ENCODE data around the gene GPR37L1.

The GPR37L1 gene

DNA sequence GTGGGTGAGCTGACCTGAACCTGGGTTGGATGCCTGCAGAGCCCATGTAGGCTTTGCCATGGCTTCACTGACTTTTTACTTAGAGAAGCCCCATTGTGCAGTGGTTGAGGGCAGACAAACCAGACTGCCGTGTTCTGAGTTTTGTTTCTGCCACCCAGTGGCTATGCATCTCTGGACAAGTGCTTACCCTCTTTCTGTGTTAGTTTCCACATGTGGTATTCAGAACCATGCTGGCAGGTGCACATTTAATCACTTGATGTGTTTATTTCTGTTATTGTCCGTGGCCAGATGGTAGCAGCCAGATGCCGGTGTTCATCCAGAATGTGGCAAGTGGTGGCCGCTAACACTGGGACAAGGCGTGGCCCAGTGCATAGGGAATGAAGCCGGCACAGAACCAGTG, 48.0 kb downstream of the GPR37L1 start:
- DNase-seq (ENCODE audit: low spot score): no peak

GRCh38 chr1:202171292-202172014, 48.7 kb downstream of the GPR37L1 start:
- Histone ChIP-seq H3K27me3 (ENCODE audit: control insufficient read depth in 3 of 3, insufficient read depth in 3 of 3, low read depth in 1 of 3, low read length in 3 of 3) (peaks cover 0 to 21% (median 0%) of the 10 kb centered on the region in 3 experiments), H3K9ac (ENCODE audit: low read depth, low read length, poor library complexity) (no peak overlapping the region), H3K4ac (ENCODE audit: low read length) (no peak overlapping the region), H3K4me1 (ENCODE audit: control insufficient read depth in 2 of 2, insufficient read depth in 1 of 2, low read depth in 1 of 2, low read length in 2 of 2) (peaks cover 0 to 6% of the 10 kb centered on the region in 2 donors), H3K4me3 (ENCODE audit: low read length in 2 of 2) (peak overlapping the region in 1 of 2 donors; percentile 63), H2BK5ac (ENCODE audit: low read length) (no peak overlapping the region), H3K18ac (ENCODE audit: low read length) (peak overlapping the region; percentile 48), H4K8ac (ENCODE audit: low read depth, low read length) (no peak overlapping the region), H4K91ac (ENCODE audit: low read depth, low read length, poor library complexity) (no peak overlapping the region), H3K27ac (replicated peaks; ENCODE audit: low read length) (no peak overlapping the region), H3K79me1 (ENCODE audit: low read depth, low read length) (no peaks in the 10 kb centered on the region), H3K9me3 (replicated peaks in 1 of 2; ENCODE audit: control insufficient read depth in 2 of 2, insufficient read depth in 1 of 2, low read depth in 1 of 2, low read length in 2 of 2) (no peaks in the 10 kb centered on the region), H2AK5ac (ENCODE audit: low read depth, low read length) (peak overlapping the region; percentile 81), H2BK15ac (ENCODE audit: low read length) (no peak overlapping the region), H3K23ac (ENCODE audit: low read depth, low read length, poor library complexity) (no peak overlapping the region), H2BK12ac (ENCODE audit: low read length) (no peak overlapping the region), H3K4me2 (ENCODE audit: insufficient read depth, low read length, poor library complexity, severe bottlenecking) (no peak overlapping the region), H2AFZ (ENCODE audit: low read length) (no peak overlapping the region), H3K36me3 (replicated peaks in 1 of 2; ENCODE audit: control insufficient read depth in 2 of 2, insufficient read depth in 2 of 2, low read length in 2 of 2) (no peaks in the 10 kb centered on the region), H3K14ac (ENCODE audit: low read length) (peak overlapping the region; percentile 21), H2BK120ac (ENCODE audit: low read depth, low read length) (no peak overlapping the region)
- no peak for DNase-seq (ENCODE audit: low spot score)
- no CpG with 5 or more reads among the region's 11 CpGs for WGBS, 2 donors (ENCODE audit: extremely low coverage in 2 of 2, insufficient read length in 2 of 2, insufficient replicate concordance in 1 of 2)

More for the DNA sequence above, 48.0 kb downstream of the GPR37L1 start:
- Histone ChIP-seq H2BK12ac (ENCODE audit: low read length) (no peak overlapping the region), H2BK15ac (ENCODE audit: low read length) (no peak overlapping the region), H4K8ac (ENCODE audit: low read depth, low read length) (no peak overlapping the region), H3K4ac (ENCODE audit: low read length) (no peak overlapping the region), H3K23ac (ENCODE audit: low read depth, low read length, poor library complexity) (no peak overlapping the region), H2BK5ac (ENCODE audit: low read length) (no peak overlapping the region), H3K9me3 (replicated peaks in 1 of 2; ENCODE audit: control insufficient read depth in 2 of 2, insufficient read depth in 1 of 2, low read depth in 1 of 2, low read length in 2 of 2) (no peaks in the 10 kb centered on the region), H3K27ac (replicated peaks; ENCODE audit: low read length) (no peak overlapping the region), H3K27me3 (ENCODE audit: control insufficient read depth in 3 of 3, insufficient read depth in 3 of 3, low read depth in 1 of 3, low read length in 3 of 3) (peaks cover 0 to 28% (median 0%) of the 10 kb centered on the region in 3 experiments), H3K4me3 (ENCODE audit: low read length in 2 of 2) (no peak overlapping the region), H2BK120ac (ENCODE audit: low read depth, low read length) (no peak overlapping the region), H3K4me2 (ENCODE audit: insufficient read depth, low read length, poor library complexity, severe bottlenecking) (no peak overlapping the region), H3K14ac (ENCODE audit: low read length) (no peak overlapping the region), H2AFZ (ENCODE audit: low read length) (no peak overlapping the region), H2AK5ac (ENCODE audit: low read depth, low read length) (no peak overlapping the region), H3K36me3 (replicated peaks in 1 of 2; ENCODE audit: control insufficient read depth in 2 of 2, insufficient read depth in 2 of 2, low read length in 2 of 2) (no peaks in the 10 kb centered on the region), H4K91ac (ENCODE audit: low read depth, low read length, poor library complexity) (no peak overlapping the region), H3K9ac (ENCODE audit: low read depth, low read length, poor library complexity) (no peak overlapping the region), H3K79me1 (ENCODE audit: low read depth, low read length) (no peaks in the 10 kb centered on the region), H3K4me1 (ENCODE audit: control insufficient read depth in 2 of 2, insufficient read depth in 1 of 2, low read depth in 1 of 2, low read length in 2 of 2) (peaks cover 3 to 10% of the 10 kb centered on the region in 2 donors), H3K18ac (ENCODE audit: low read length) (no peak overlapping the region)
- no CpG with 5 or more reads among the region's 6 CpGs for WGBS, 2 donors (ENCODE audit: extremely low coverage in 2 of 2, insufficient read length in 2 of 2, insufficient replicate concordance in 1 of 2)

GRCh38 chr1:202172015-202172355, 49.3 kb downstream of the GPR37L1 start:
- no peak overlapping the region for H3K4ac ChIP-seq (ENCODE audit: low read length)
- H3K27ac ChIP-seq (replicated peaks; ENCODE audit: low read length): no peak overlapping the region
- no peak overlapping the region for H3K4me2 ChIP-seq (ENCODE audit: insufficient read depth, low read length, poor library complexity, severe bottlenecking)
- H2BK15ac ChIP-seq (ENCODE audit: low read length): no peak overlapping the region
- H3K18ac ChIP-seq (ENCODE audit: low read length): peak overlapping the region; percentile 48
- H2BK120ac ChIP-seq (ENCODE audit: low read depth, low read length): no peak overlapping the region
- H3K4me1 ChIP-seq (ENCODE audit: control insufficient read depth in 2 of 2, insufficient read depth in 1 of 2, low read depth in 1 of 2, low read length in 2 of 2): peaks cover 0 to 4% of the 10 kb centered on the region in 2 donors
- H3K14ac ChIP-seq (ENCODE audit: low read length): peak overlapping the region; percentile 21
- H3K9ac ChIP-seq (ENCODE audit: low read depth, low read length, poor library complexity): no peak overlapping the region
- H3K4me3 ChIP-seq (ENCODE audit: low read length in 2 of 2): peak overlapping the region in 1 of 2 donors; percentile 63
- H3K9me3 ChIP-seq (replicated peaks in 1 of 2; ENCODE audit: control insufficient read depth in 2 of 2, insufficient read depth in 1 of 2, low read depth in 1 of 2, low read length in 2 of 2): no peaks in the 10 kb centered on the region
- H2AFZ ChIP-seq (ENCODE audit: low read length): no peak overlapping the region
- H2BK12ac ChIP-seq (ENCODE audit: low read length): no peak overlapping the region
- no peak overlapping the region for H4K91ac ChIP-seq (ENCODE audit: low read depth, low read length, poor library complexity)
- peak overlapping the region; percentile 81 for H2AK5ac ChIP-seq (ENCODE audit: low read depth, low read length)
- no peak overlapping the region for H3K23ac ChIP-seq (ENCODE audit: low read depth, low read length, poor library complexity)
- DNase-seq (ENCODE audit: low spot score): no peak
- WGBS, 2 donors (ENCODE audit: extremely low coverage in 2 of 2, insufficient read length in 2 of 2, insufficient replicate concordance in 1 of 2): no CpG with 5 or more reads among the region's 5 CpGs
- peaks cover 0 to 16% (median 0%) of the 10 kb centered on the region in 3 experiments for H3K27me3 ChIP-seq (ENCODE audit: control insufficient read depth in 3 of 3, insufficient read depth in 3 of 3, low read depth in 1 of 3, low read length in 3 of 3)
- H2BK5ac ChIP-seq (ENCODE audit: low read length): no peak overlapping the region
- no peaks in the 10 kb centered on the region for H3K79me1 ChIP-seq (ENCODE audit: low read depth, low read length)
- no peaks in the 10 kb centered on the region for H3K36me3 ChIP-seq (replicated peaks in 1 of 2; ENCODE audit: control insufficient read depth in 2 of 2, insufficient read depth in 2 of 2, low read length in 2 of 2)
- H4K8ac ChIP-seq (ENCODE audit: low read depth, low read length): no peak overlapping the region

DNA sequence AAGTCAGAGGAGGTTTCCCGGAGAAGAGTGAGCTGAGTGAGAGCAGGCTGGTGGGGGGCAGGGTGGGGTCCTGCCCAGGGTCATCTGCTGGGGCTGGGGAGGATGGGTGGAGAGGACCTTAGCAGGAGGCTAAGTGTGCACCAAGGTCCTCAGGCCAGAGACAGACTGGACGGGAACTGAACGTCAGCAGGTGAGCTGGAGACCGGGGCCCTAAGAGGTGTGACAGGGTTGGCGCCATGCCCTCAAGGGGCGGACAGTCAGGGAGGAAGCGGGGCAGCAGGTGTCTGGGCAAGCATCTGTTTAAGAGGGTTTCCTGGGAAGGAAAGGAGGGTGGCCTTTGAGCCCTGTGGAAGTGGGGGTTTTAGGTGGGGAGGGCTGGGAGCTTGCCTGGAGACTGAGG, 51.3 kb downstream of the GPR37L1 start:
- no peak overlapping the region for H3K4me3 ChIP-seq (ENCODE audit: low read length in 2 of 2)
- H3K23ac ChIP-seq (ENCODE audit: low read depth, low read length, poor library complexity): no peak overlapping the region
- no CpG with 5 or more reads among the region's 7 CpGs for WGBS, 2 donors (ENCODE audit: extremely low coverage in 2 of 2, insufficient read length in 2 of 2, insufficient replicate concordance in 1 of 2)
- no peak overlapping the region for H3K4me2 ChIP-seq (ENCODE audit: insufficient read depth, low read length, poor library complexity, severe bottlenecking)
- no peak for DNase-seq (ENCODE audit: low spot score)
- no peak overlapping the region for H3K9ac ChIP-seq (ENCODE audit: low read depth, low read length, poor library complexity)
- H2BK15ac ChIP-seq (ENCODE audit: low read length): no peak overlapping the region
- H3K14ac ChIP-seq (ENCODE audit: low read length): no peak overlapping the region
- no peaks in the 10 kb centered on the region for H3K9me3 ChIP-seq (replicated peaks in 1 of 2; ENCODE audit: control insufficient read depth in 2 of 2, insufficient read depth in 1 of 2, low read depth in 1 of 2, low read length in 2 of 2)
- no peaks in the 10 kb centered on the region for H3K36me3 ChIP-seq (replicated peaks in 1 of 2; ENCODE audit: control insufficient read depth in 2 of 2, insufficient read depth in 2 of 2, low read length in 2 of 2)
- H4K91ac ChIP-seq (ENCODE audit: low read depth, low read length, poor library complexity): no peak overlapping the region
- no peak overlapping the region for H4K8ac ChIP-seq (ENCODE audit: low read depth, low read length)
- no peak overlapping the region for H2BK12ac ChIP-seq (ENCODE audit: low read length)
- no peak overlapping the region for H3K27ac ChIP-seq (replicated peaks; ENCODE audit: low read length)
- no peaks in the 10 kb centered on the region for H3K79me1 ChIP-seq (ENCODE audit: low read depth, low read length)
- no peak overlapping the region for H2AFZ ChIP-seq (ENCODE audit: low read length)
- H3K4me1 ChIP-seq (ENCODE audit: control insufficient read depth in 2 of 2, insufficient read depth in 1 of 2, low read depth in 1 of 2, low read length in 2 of 2): no peaks in the 10 kb centered on the region
- no peak overlapping the region for H2BK5ac ChIP-seq (ENCODE audit: low read length)
- no peak overlapping the region for H3K18ac ChIP-seq (ENCODE audit: low read length)
- H2AK5ac ChIP-seq (ENCODE audit: low read depth, low read length): no peak overlapping the region
- H3K27me3 ChIP-seq (ENCODE audit: control insufficient read depth in 3 of 3, insufficient read depth in 3 of 3, low read depth in 1 of 3, low read length in 3 of 3): peaks cover 0 to 25% (median 0%) of the 10 kb centered on the region in 3 experiments
- H3K4ac ChIP-seq (ENCODE audit: low read length): no peak overlapping the region
- H2BK120ac ChIP-seq (ENCODE audit: low read depth, low read length): no peak overlapping the region

All from neuronal stem cell (in vitro differentiated cells).